Measurements from ENCODE around the gene HES4.
"Not testable (repeated sequence)": the region's sequence is repeated elsewhere in the genome, so short reads cannot be mapped to it uniquely, and the experiment has no call there.

HES4 gene

DNA sequence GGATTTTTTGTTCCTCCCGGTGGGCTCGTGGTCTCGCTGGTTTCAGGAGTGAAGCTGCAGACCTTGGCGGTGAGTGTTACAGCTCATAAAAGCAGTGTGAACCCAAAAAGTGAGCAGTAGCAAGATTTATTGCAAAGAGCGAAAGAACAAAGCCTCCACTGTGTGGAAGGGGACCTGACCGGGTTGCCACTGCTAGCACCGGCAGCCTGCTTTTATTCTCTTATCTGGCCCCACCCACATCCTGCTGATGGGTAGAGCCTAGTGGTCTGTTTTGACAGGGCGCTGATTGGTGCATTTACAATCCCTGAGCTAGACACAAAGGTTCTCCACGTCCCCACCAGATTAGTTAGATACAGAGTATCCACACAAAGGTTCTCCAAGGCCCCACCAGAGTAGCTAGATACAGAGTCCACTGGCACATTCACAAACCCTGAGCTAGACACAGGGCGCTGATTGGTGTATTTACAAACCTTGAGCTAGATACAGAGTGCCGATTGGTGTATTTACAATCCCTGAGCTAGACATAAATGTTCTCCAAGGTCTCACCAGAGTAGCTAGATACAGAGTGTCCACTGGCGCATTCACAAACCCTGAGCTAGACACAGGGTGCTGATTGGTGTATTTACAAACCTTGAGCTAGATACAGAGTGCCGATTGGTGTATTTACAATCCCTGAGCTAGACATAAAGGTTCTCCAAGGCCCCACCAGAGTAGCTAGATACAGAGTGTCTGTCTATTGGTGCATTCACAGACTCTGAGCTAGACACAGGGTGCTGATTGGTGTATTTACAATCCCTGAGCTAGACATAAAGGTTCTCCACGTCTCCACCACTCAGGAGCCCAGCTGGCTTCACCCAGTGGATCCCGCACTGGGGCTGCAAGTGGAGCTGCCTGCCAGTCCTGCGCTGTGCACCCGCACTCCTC is 17.8 kb upstream of the HES4 start:
- FAIRE-seq = not testable (repeated sequence)

DNA sequence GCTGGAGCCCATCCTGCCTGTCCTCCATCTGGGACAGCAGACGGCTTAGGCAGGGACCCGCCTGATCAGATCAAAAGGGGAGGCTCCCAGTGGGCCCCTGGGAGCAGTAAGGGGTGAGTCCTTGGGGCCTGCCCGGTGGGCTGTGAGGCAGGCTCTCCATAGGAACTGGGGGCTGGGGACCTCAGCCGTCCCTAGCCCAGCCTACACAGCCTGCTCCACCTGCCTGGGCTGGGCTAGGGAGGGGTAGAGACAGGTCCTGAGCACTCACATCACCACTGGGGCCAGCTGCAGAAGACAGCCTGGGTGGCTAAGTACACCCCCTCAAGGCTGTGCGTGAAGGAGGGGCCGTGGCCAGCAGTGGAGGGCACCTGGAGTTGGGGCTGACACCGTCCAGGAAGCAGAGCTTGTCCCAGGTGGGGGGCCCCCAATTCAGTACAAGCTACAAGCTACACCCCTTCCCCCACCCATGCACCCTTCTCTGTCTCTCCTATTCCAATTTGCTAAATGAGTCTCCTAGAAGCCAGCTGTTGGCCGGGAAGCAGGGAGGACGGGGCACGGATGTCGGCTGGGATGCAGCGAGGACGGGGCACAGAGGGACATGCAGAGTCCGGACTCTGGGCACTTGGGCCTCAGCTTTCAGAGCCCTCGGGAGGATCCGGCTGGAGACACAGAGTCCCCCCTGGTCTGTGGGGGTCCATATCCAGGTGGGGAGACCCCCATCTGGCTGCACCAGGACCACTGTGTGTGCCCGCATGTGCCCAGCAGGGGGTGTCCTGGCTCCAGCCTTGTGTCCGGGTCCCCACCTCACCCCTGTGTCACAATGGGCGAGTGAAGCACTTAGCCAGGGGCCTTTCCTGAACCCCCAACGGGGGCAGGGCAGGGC is 15.1 kb upstream of the HES4 start:
- FAIRE-seq = no peak

DNA sequence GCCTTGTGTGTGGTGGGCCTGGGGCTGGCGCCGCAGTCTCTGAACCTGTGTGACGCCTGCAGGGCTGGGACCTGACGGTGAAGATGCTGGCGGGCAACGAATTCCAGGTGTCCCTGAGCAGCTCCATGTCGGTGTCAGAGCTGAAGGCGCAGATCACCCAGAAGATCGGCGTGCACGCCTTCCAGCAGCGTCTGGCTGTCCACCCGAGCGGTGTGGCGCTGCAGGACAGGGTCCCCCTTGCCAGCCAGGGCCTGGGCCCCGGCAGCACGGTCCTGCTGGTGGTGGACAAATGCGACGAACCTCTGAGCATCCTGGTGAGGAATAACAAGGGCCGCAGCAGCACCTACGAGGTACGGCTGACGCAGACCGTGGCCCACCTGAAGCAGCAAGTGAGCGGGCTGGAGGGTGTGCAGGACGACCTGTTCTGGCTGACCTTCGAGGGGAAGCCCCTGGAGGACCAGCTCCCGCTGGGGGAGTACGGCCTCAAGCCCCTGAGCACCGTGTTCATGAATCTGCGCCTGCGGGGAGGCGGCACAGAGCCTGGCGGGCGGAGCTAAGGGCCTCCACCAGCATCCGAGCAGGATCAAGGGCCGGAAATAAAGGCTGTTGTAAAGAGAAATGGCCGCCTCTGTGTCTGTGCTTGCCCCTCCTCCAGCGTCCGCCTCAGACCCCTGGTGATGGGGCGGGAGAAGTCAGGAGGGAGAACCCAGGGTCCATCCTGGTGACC is 14.2 kb upstream of the HES4 start:
- no peak for FAIRE-seq

DNA sequence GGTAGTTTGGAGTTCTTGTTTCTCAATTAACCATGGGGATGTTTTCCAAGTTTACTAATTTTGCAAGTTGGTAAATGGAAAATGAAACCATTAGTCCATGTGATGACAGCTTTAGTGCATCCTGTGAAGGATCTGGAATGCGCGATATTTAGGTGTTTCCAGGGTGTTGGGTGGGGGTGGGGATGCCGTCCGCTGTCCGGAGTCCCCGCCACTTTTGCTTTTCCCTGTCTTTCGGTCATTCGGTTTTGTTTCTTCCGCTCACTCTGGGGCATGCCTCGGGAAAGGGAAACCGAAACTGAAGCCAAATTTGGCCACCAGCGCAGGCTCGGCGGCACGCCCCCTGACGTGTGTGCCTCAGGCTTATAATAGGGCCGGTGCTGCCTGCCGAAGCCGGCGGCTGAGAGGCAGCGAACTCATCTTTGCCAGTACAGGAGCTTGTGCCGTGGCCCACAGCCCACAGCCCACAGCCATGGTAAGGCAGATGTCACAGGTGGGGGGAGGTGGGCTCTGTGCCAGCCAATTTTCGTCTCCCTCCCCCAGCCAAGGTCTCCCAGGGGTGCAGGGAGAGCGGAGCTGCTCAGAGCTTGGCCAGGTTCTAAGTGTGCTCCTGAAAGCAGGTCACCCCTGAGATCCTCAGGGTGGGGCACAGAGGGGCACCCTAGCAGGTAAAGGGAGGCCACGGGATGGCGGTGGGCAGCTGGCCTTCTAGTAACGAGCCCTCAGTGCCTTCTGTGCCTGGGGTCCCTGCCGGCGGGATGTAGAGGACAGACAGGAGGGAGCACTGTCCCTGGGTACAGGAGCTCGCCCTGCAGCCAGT is 13.4 kb upstream of the HES4 start, which contains the start of gene ISG15:
ISG15 (plus strand) TSS at position 393 of the 817 bp plus-strand sequence; CDS start at position 470, 77 bp downstream.
- FAIRE-seq = peak; percentile 8

DNA sequence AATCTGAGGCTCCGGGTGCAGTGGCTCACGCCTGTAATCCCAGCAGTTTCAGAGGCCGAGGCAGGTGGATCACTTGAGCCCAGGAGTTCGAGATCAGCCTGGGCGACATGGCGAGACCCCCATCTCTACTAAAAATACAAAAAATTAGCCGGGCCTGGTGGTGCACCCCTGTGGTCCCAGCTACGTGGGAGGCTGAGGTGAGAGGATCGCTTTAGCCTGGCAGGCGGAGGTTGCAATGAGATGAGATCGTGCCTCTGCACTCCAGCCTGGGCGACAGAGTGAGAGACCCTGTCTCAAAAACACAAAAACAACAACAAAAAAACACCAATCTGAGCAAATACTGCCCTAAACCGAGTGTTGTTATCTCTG is 12.8 kb upstream of the HES4 start:
- FAIRE-seq = not testable (repeated sequence)

DNA sequence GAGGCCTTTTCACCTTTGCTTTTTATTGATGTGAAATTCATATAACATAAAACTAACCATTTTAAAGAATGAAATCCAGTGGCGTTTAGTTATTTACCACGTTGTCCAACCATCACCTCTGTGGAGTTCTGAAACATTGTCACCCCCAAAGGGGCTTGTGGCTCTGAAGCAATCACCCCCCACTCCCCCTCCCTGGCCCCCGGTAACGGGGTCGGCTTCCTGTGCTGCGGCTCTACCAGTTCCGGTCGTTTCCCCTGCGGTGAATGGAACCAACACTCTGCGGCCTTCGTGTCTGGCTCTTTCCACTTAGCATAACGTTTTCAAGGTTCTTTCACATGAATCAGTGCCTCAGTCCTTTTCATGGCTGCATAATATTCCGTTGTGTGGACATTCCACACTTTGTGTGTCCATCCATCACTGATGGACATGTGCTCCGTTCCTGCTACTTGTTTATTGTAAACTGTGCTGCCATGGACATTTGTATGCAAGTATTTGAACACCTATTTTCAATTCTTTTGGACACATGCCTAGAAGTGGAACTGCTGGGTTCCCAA is 11.6 kb upstream of the HES4 start:
- FAIRE-seq = no peak

- not testable (repeated sequence) for FAIRE-seq
These were observed 10.2 kb upstream of the HES4 start for GRCh38 chr1:1010131-1010530.

DNA sequence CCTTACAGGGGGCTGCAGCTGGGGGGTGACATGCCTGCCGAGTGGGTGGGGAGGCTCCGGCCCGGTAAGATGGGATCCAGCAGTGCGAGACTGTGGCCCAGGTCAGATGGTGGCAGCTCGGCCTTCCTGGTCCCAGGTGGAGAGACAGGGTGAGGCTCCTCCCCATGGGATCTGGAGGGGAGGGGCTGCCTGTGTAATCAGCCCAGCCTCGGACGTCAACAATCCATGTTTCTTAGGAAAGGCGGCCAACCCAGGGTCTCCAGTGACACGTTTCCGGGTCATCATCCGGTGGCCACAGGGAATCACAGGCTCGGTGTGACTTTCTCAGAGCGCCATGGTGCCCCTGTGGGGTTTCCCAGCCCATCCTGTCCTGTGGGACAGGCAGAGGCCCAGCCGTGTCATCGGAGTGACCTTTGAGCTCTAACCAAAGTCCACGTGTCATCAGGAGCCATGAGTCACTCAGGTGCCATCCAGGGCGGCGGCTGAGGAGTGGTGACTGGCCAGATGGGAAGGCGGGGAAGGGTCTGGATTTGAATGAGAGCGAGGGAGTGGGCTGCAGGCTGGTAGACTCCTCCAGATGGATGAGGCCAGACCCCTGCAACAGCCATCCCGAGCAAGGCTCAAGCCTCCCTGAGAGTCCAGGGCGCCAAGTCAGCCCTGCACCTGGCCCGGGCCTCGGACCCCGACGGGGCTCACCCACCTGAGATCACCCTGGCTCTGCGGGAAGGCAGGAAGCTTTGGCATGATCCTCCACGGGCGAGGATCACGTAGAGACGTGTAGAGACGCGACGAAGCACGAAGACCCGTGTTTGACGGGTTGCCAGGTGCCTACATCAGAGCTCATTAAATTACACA is 6.6 kb upstream of the HES4 start:
- no peak for FAIRE-seq

DNA sequence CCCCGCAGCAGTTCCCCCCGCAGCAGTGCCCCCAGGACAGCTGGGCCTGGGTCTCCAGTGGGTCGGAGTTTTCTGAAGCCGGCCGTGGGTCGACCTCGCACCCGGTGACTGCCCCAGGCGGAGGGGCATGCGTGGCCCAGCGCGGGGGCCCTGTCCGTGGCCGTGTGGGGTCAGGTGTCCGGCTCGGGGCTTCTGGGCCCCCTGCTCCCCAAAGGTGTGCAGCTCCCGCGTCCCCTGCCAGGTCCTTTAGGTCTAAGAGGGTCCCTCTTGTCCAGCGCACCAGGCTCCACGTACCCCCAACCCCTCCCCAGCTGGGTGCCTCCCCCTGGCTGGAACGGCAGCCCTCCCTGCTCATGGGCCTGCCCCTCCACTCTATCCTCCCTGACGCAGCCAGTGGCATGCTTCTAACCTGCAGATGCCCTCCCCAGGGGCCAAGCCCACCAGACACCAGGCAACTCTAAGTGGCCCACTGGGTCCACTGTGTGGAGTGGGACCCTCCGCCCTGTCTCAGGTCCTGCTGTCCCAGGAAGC is 5.9 kb upstream of the HES4 start:
- FAIRE-seq = no peak

- FAIRE-seq = no peak
These were observed 5.1 kb upstream of the HES4 start for GRCh38 chr1:1004780-1005697.

- FAIRE-seq = no peak
These were observed 4.5 kb upstream of the HES4 start for GRCh38 chr1:1004420-1004779.

GRCh38 chr1:1003618-1004419 is 3.9 kb upstream of the HES4 start:
- no peak for FAIRE-seq

DNA sequence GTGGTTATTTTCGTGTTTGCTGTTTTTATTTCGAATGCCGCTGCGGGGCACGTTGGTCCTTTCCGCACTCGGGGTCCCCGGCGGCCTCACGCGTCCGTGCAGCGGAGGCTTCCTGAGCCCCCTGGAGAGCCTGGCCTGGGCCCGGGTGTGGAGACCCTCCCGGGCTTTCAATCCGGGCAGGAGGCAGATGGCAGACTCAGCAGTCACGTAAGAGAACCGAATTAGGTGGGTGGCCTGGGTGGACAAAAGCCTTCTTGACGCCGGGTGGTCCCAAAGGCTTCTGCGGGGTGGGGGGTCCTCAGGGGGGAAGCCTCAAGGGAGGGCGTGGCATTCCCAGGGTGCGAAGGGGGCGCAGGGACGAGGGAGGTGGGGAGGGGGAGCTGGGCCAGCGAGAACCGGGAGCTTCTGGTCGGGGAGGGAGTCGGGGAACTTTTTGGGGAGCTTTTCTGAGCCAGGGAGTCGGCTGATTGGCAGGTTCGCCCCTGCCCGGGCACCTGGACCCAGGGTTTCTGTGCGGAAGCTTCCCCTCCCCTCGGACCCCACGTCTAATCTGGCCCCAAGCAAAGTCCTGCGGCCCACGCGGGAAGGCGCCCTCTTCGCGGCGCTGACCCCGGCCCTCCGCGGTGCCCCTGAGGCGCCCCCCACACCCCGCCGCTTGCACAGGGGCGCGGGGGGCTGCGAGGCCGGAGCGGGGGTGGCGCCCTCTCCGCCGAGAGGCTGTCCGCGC is 1.3 kb upstream of the HES4 start:
- FAIRE-seq = no peak

- no peak for FAIRE-seq
These were observed 610 bp upstream of the HES4 start for GRCh38 chr1:1000357-1001056.

GRCh38 chr1:998995-999724 is 737 bp downstream of the HES4 start:
- FAIRE-seq = no peak

- no peak for FAIRE-seq
These were observed 1.2 kb downstream of the HES4 start for GRCh38 chr1:998745-998994.
